Body of pancreas (tissue), 4 donors: ENCODE measurements around the gene RMI2.

Experiments
- CTCF ChIP-seq, 7 experiments: fragments of 450-650 bp in 4 of 7; fragments of 200-600 bp in 3 of 7; sonication (generic) in 3 of 7; IDR thresholded peaks; one replicate each; pipeline ENCODE4 v1.5.1; 2016 to 2019; ENCODE audit warnings: antibody characterized with exemption in 7 of 7
- POLR2A ChIP-seq, 3 donors: fragments of 450-650 bp; IDR thresholded peaks; one replicate each; pipeline ENCODE4 v1.6.1; 2016; ENCODE audit warnings: antibody characterized with exemption in 3 of 3, mild to moderate bottlenecking in 2 of 3

- TF ChIP-seq CTCF (IDR thresholded peaks at IDR 0.05) (no peak), POLR2A (IDR thresholded peaks at IDR 0.05) (no peak)
Observed at GRCh38 chr16:11346700-11347319, 1.6 kb downstream of the RMI2 start.
